ENCODE data around the gene VAMP8.
A peak's percentile ranks its signal among the peaks of the same experiment; 100 is the strongest.

VAMP8 gene

GRCh38 chr2:85577386-85578242, at the start of gene VAMP8:
Gene VAMP8 (plus strand): TSS chr2:85577586. CDS start chr2:85577647, 61 bp downstream.
- TF ChIP-seq CTCF (IDR thresholded peaks at IDR 0.05; ENCODE audit: extremely low read depth, missing control alignments): no peak
- peak; percentile 75 for DNase-seq (ENCODE audit: low spot score)

GRCh38 chr2:85527787-85528186, 49.6 kb upstream of the VAMP8 start:
- TF ChIP-seq CTCF (IDR thresholded peaks at IDR 0.05; ENCODE audit: extremely low read depth, missing control alignments): no peak
- DNase-seq (ENCODE audit: low spot score): no peak

- no peak for DNase-seq (ENCODE audit: low spot score)
- no peak for TF ChIP-seq CTCF (IDR thresholded peaks at IDR 0.05; ENCODE audit: extremely low read depth, missing control alignments)
These were observed 49.0 kb upstream of the VAMP8 start for GRCh38 chr2:85528355-85528754.

GRCh38 chr2:85529809-85530208, 47.6 kb upstream of the VAMP8 start:
- no peak for DNase-seq (ENCODE audit: low spot score)
- TF ChIP-seq CTCF (IDR thresholded peaks at IDR 0.05; ENCODE audit: extremely low read depth, missing control alignments): no peak

GRCh38 chr2:85531589-85531988, 45.8 kb upstream of the VAMP8 start:
- no peak for DNase-seq (ENCODE audit: low spot score)
- TF ChIP-seq CTCF (IDR thresholded peaks at IDR 0.05; ENCODE audit: extremely low read depth, missing control alignments): no peak

GRCh38 chr2:85534099-85534498, 43.3 kb upstream of the VAMP8 start:
- TF ChIP-seq CTCF (IDR thresholded peaks at IDR 0.05; ENCODE audit: extremely low read depth, missing control alignments): no peak
- DNase-seq (ENCODE audit: low spot score): no peak

- TF ChIP-seq CTCF (IDR thresholded peaks at IDR 0.05; ENCODE audit: extremely low read depth, missing control alignments): no peak
- DNase-seq (ENCODE audit: low spot score): no peak
These were observed 42.5 kb upstream of the VAMP8 start for GRCh38 chr2:85534881-85535280.
